ENCODE measurements around the gene UNC93B1. TPM values are rescaled to one million over a fixed set of nuclear protein-coding genes. Genes with fewer than 3 reads are reported as not detected.

The UNC93B1 gene
- polyA plus RNA-seq, 2 of the 4 experiments (the other 2 are of a cell fraction): 49.4 to 51.2 TPM

- TF ChIP-seq E2F6 (IDR thresholded peaks at IDR 0.05; ENCODE audit: borderline replicate concordance, low read depth): no peak
- 0 out of 2 replicates have a peak, but pooled peaks have one; percentile 11 for TF ChIP-seq TFCP2L1 (CRISPR knock-in tag; IDR thresholded peaks at IDR 0.05)
Observed at GRCh38 chr11:68020575-68020974, 16.7 kb upstream of the UNC93B1 start (continued).

DNA sequence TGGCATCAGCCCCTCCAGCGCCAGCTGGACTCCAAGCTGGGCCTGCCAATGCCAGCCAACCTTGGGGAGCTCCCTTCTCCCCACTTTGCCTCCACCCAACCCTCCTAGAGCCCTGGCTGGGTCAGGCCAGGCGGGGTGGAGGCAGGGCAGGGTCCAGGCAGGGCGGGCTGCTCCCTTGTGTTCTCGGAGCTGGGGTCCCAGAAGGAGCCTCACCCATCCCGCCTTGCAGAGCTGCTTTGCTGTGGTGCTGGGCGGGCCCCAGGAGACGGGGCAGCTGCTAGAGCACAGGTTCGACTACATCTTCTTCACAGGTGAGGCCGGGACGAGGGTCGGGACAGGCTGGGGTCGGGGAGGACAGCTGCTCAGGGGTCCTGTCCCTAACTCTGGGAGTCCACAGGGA, 15.6 kb upstream of the UNC93B1 start:
- no peaks in the 10 kb centered on the region for H3K9me3 ChIP-seq
- no peak for DNase-seq (ENCODE audit: low read depth in 1 of 2, low spot score in 1 of 2)
- ChIA-PET POLR2A (interaction anchor here (0.6 to 2.8 kb wide), 4 partner anchors 9 to 119 kb away, joined by 3 to 22 read pairs (median 4); partner anchors contain the start of genes ALDH3B1 and NDUFS8), CTCF (interaction anchor here (0.6 to 12.3 kb wide), 8 partner anchors 10 to 1302 kb away, joined by 3 to 204 read pairs (median 4); partner anchors contain the start of genes ALDH3B1, NDUFS8, TCIRG1 and UNC93B1)
- H3K27ac ChIP-seq: peak overlapping the region; percentile 99 to 100
- H3K4me1 ChIP-seq: peaks cover 66% of the 10 kb centered on the region
- FAIRE-seq: no peak
- 92% methylated on average over 9 of the region's 12 CpGs for WGBS (ENCODE audit: missing lambda C conversion rate)
- TF ChIP-seq RNF2 (IDR thresholded peaks at IDR 0.05; ENCODE audit: borderline replicate concordance, low read depth): no peak
- TF ChIP-seq, protein P1, sequence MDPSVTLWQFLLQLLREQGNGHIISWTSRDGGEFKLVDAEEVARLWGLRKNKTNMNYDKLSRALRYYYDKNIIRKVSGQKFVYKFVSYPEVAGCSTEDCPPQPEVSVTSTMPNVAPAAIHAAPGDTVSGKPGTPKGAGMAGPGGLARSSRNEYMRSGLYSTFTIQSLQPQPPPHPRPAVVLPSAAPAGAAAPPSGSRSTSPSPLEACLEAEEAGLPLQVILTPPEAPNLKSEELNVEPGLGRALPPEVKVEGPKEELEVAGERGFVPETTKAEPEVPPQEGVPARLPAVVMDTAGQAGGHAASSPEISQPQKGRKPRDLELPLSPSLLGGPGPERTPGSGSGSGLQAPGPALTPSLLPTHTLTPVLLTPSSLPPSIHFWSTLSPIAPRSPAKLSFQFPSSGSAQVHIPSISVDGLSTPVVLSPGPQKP (IDR thresholded peaks at IDR 0.05; ENCODE audit: low read depth, low read length): no peak
- TF ChIP-seq CHD4 (IDR thresholded peaks at IDR 0.05; ENCODE audit: borderline replicate concordance): no peak
- TF ChIP-seq, protein P2, sequence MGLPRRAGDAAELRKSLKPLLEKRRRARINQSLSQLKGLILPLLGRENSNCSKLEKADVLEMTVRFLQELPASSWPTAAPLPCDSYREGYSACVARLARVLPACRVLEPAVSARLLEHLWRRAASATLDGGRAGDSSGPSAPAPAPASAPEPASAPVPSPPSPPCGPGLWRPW (IDR thresholded peaks at IDR 0.05): no peak
- no peak for TF ChIP-seq RAD21 (conservative IDR thresholded peaks at IDR 0.05 in 1 of 2, IDR thresholded peaks at IDR 0.05 in 1 of 2)
- no peak for TF ChIP-seq NPAS2 (CRISPR knock-in tag; IDR thresholded peaks at IDR 0.05; ENCODE audit: borderline replicate concordance)
- ATAC-seq: no peak
- H3K4me3 ChIP-seq: no peak overlapping the region
- peak overlapping the region; percentile 41; the same call in 2 of the 3 replicates for H3K4me2 ChIP-seq

GRCh38 chr11:68018730-68019190, 14.9 kb upstream of the UNC93B1 start:
- ChIA-PET CTCF (interaction anchor here (0.6 to 12.3 kb wide), 6 partner anchors 10 to 1302 kb away, joined by 3 to 204 read pairs (median 10); partner anchors contain the start of genes ALDH3B1, NDUFS8, TCIRG1 and UNC93B1), POLR2A (interaction anchor here (0.6 to 2.8 kb wide), 4 partner anchors 8 to 119 kb away, joined by 3 to 22 read pairs (median 4); partner anchors contain the start of genes ALDH3B1 and NDUFS8)
- H3K27ac ChIP-seq: peak overlapping the region; percentile 99 to 100
- no peak overlapping the region for H3K4me3 ChIP-seq
- ATAC-seq: no peak
- no peaks in the 10 kb centered on the region for H3K9me3 ChIP-seq
- H3K4me2 ChIP-seq: peak overlapping the region; percentile 96; the same call in 2 of the 3 replicates
- H3K4me1 ChIP-seq: peaks cover 70% of the 10 kb centered on the region
- no peak for FAIRE-seq
- no peak for DNase-seq (ENCODE audit: low read depth in 1 of 2, low spot score in 1 of 2)
- TF ChIP-seq JUN (IDR thresholded peaks at IDR 0.05): 0 out of 5 replicates have a peak, but pooled peaks have one; percentile 3 to 7
- no peak for TF ChIP-seq MYC (IDR thresholded peaks at IDR 0.05; ENCODE audit: borderline replicate concordance, low read length)
- no peak for TF ChIP-seq PHF8 (IDR thresholded peaks at IDR 0.05; ENCODE audit: borderline replicate concordance, low read depth)
- 90% methylated on average over 13 of the region's 18 CpGs for WGBS (ENCODE audit: missing lambda C conversion rate)

DNA sequence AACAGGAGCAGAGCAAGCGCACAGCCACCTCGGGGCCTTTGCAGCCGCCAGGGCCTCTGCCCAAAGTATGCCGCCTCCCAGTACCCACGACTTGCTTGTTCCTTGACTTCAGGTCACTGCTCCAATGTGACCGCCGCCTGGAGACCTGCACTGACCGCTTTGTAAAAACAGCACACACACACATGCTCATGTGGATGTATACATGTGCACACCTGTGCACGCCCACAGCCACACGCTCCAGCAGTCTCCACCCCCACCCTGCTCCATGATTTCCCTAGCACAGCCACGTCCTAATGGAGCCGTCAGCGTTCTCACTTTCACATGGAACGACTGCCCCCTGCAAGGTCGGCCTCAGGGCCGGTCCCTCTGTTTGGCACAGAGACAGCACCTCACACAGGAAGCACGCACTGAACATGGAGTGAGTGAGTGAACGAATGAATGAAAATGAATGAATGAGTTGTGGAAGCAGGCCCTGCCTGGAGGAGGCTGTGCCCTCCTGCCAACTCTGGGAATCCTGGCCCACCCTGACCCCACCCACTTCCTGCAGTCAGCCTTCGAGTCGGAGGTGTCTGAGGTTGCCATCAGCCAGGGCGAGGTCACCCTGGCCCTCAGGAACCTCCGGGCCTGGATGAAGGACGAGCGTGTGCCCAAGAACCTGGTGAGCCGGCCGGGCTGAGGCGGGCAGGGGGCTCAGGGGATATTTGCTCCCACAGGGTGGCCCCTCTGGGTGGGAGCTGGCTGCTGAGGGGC, 14.3 kb upstream of the UNC93B1 start:
- no peak for FAIRE-seq
- 60% methylated on average over 24 of the region's 27 CpGs for WGBS (ENCODE audit: missing lambda C conversion rate)
- Histone ChIP-seq H3K4me2 (peak overlapping the region; percentile 96), H3K4me1 (peaks cover 75% of the 10 kb centered on the region), H3K27ac (peak overlapping the region; percentile 99 to 100), H3K4me3 (no peak overlapping the region), H3K9me3 (no peaks in the 10 kb centered on the region)
- peak in 1 of 2 experiments; percentile 65 for DNase-seq (ENCODE audit: low read depth in 1 of 2, low spot score in 1 of 2)
- no peak for ATAC-seq
- CTCF ChIA-PET: interaction anchor here (0.9 to 12.3 kb wide), 6 partner anchors 10 to 63 kb away, joined by 3 to 204 read pairs (median 12); partner anchors contain the start of genes ALDH3B1, NDUFS8, TCIRG1 and UNC93B1
- POLR2A ChIA-PET: interaction anchor here (1.3 to 2.8 kb wide), 2 partner anchors 8 to 9 kb away, joined by 5 to 22 read pairs; partner anchors contain the start of gene ALDH3B1
- TF ChIP-seq RFX5 (IDR thresholded peaks at IDR 0.05): no peak
- TF ChIP-seq ZFP36 (IDR thresholded peaks at IDR 0.05; ENCODE audit: borderline replicate concordance, partially characterized antibody): no peak
- TF ChIP-seq HEYL (CRISPR knock-in tag; IDR thresholded peaks at IDR 0.05): no peak
- TF ChIP-seq ZNF302 (CRISPR knock-in tag; IDR thresholded peaks at IDR 0.05): no peak
- TF ChIP-seq RARB (CRISPR knock-in tag; IDR thresholded peaks at IDR 0.05): no peak
- no peak for TF ChIP-seq CHD2 (IDR thresholded peaks at IDR 0.05; ENCODE audit: low read length, partially characterized antibody)
- TF ChIP-seq RNF2 (IDR thresholded peaks at IDR 0.05; ENCODE audit: borderline replicate concordance, low read depth): no peak
- no peak for TF ChIP-seq SREBF2 (IDR thresholded peaks at IDR 0.05)
- no peak for TF ChIP-seq SMC3 (IDR thresholded peaks at IDR 0.05)
- no peak for TF ChIP-seq KDM5A (IDR thresholded peaks at IDR 0.05)
- no peak for TF ChIP-seq HOXA7 (CRISPR knock-in tag; IDR thresholded peaks at IDR 0.05)
- peak in 1 of 2 experiments; percentile 51; a peak in 2 of 5 replicates for TF ChIP-seq JUN (IDR thresholded peaks at IDR 0.05)
- TF ChIP-seq MAFK (IDR thresholded peaks at IDR 0.05; ENCODE audit: partially characterized antibody): no peak
- TF ChIP-seq PBX3 (IDR thresholded peaks at IDR 0.05): peak; percentile 39
- no peak for TF ChIP-seq MAX (IDR thresholded peaks at IDR 0.05)
- no peak for TF ChIP-seq HOXB13 (CRISPR knock-in tag; IDR thresholded peaks at IDR 0.05; ENCODE audit: low read depth)
- 0 out of 2 replicates have a peak, but pooled peaks have one; percentile 30 for TF ChIP-seq TFCP2L1 (CRISPR knock-in tag; IDR thresholded peaks at IDR 0.05)
- no peak for TF ChIP-seq CBX8 (IDR thresholded peaks at IDR 0.05)

Measured in A549 (cell line).